ENCODE measurements around the gene CGN. TPM values are rescaled to one million over a fixed set of nuclear protein-coding genes. Genes with fewer than 3 reads are reported as not detected.

The CGN gene
- total and polyA plus RNA-seq, 2 of the 13 experiments (the other 11 are each of a cell fraction or from before 2014, with no cell fraction given): 0.75 to 0.81 TPM

GRCh38 chr1:151465026-151465425, 46.2 kb upstream of the CGN start (continued):
- TF ChIP-seq FOXO4 (CRISPR knock-in tag; conservative IDR thresholded peaks at IDR 0.05): no peak
- TF ChIP-seq YEATS4 (CRISPR knock-in tag; IDR thresholded peaks at IDR 0.05; ENCODE audit: borderline replicate concordance): no peak
- no peak for TF ChIP-seq ZNF605 (CRISPR knock-in tag; IDR thresholded peaks at IDR 0.05)
- TF ChIP-seq KMT2B (CRISPR knock-in tag; IDR thresholded peaks at IDR 0.05): no peak
- no peak for TF ChIP-seq CCDC6 (CRISPR knock-in tag; IDR thresholded peaks at IDR 0.05)

GRCh38 chr1:151472856-151473731, 38.1 kb upstream of the CGN start:
- in situ Hi-C loops (cut with HindIII; ENCODE audit: extremely low pct_ligation_motif_present, low pct_unique_long_range_greater_than_20kb) (no loop called here), intact Hi-C loops (cut with micrococcal nuclease; ENCODE audit: unreplicated experiment) (loop anchor here (1.0 kb wide), 1 partner anchor 14 kb away; the partner anchor contains the start of gene POGZ)
- H3K27me3 ChIP-seq (ENCODE audit: control insufficient read depth in 1 of 2, insufficient read depth in 2 of 2, low read length in 2 of 2): no peaks in the 10 kb centered on the region; a peak in 1 of 5 replicates
- FAIRE-seq (no peak), DNase-seq (ENCODE audit: low spot score) (no peak), ATAC-seq (peak; percentile 59; the same call in 2 of the 3 replicates)
- H3K4me3 ChIP-seq (replicated peaks in 1 of 3; ENCODE audit: insufficient read depth in 1 of 3, low read depth in 2 of 3, low read length in 3 of 3): peak overlapping the region; percentile 51 to 56 (median 52); a peak in 5 of 6 replicates
- CTCF ChIA-PET (ENCODE audit: low intra/inter-chr PET ratio, low total read pairs): no interaction called here
- peak overlapping the region; percentile 60 for H3K4me2 ChIP-seq (ENCODE audit: low read depth, low read length)
- no peaks in the 10 kb centered on the region for H4K20me1 ChIP-seq (ENCODE audit: insufficient read depth, low read length)
- H2AFZ ChIP-seq (ENCODE audit: low read length): peak overlapping the region; percentile 15
- no peaks in the 10 kb centered on the region for H3K9me3 ChIP-seq (ENCODE audit: low read length)
- POLR2A ChIA-PET: interaction anchor here (0.6 to 5.0 kb wide), 2 partner anchors 10 to 14 kb away, joined by 3 to 19 read pairs; partner anchors contain the start of gene POGZ
- peaks cover 11% of the 10 kb centered on the region; the same call in 1 of the 2 replicates for H3K4me1 ChIP-seq (ENCODE audit: insufficient read depth, low read length)
- H3K36me3 ChIP-seq (replicated peaks in 1 of 2; ENCODE audit: control insufficient read depth in 1 of 2, insufficient read depth in 2 of 2, low read length in 2 of 2): no peaks in the 10 kb centered on the region
- H3K9ac ChIP-seq (ENCODE audit: insufficient read depth, low read depth, low read length): peak overlapping the region; percentile 30; the same call in 1 of the 2 replicates
- H3K79me2 ChIP-seq (ENCODE audit: insufficient read depth, low read length): no peaks in the 10 kb centered on the region
- no peak overlapping the region for H3K27ac ChIP-seq (ENCODE audit: extremely low read length, insufficient read depth, low read length)
- no TSS peak for BruUV-seq (replicated peaks)
- 48% methylated on average over 36 of the region's 36 CpGs for WGBS (ENCODE audit: low lambda C conversion rate)
- TF ChIP-seq GLI4 (CRISPR knock-in tag; IDR thresholded peaks at IDR 0.05; ENCODE audit: borderline replicate concordance): no peak
- TF ChIP-seq ZNF589 (CRISPR knock-in tag; conservative IDR thresholded peaks at IDR 0.05): no peak
- TF ChIP-seq ZNF275 (CRISPR knock-in tag; IDR thresholded peaks at IDR 0.05; ENCODE audit: borderline replicate concordance): no peak
- TF ChIP-seq ZNF556 (CRISPR knock-in tag; IDR thresholded peaks at IDR 0.05; ENCODE audit: borderline replicate concordance): no peak
- 0 out of 2 replicates have a peak, but pooled peaks have one; percentile 24 for TF ChIP-seq HOXA3 (CRISPR knock-in tag; IDR thresholded peaks at IDR 0.05)
- no peak for TF ChIP-seq ZMAT3 (CRISPR knock-in tag; conservative IDR thresholded peaks at IDR 0.05)
- TF ChIP-seq KDM6A (CRISPR knock-in tag; IDR thresholded peaks at IDR 0.05; ENCODE audit: low read depth): no peak
- no peak for TF ChIP-seq HHEX (CRISPR knock-in tag; IDR thresholded peaks at IDR 0.05)
- 0 out of 2 replicates have a peak, but pooled peaks have one; percentile 26 for TF ChIP-seq ZBTB21 (CRISPR knock-in tag; IDR thresholded peaks at IDR 0.05)
- TF ChIP-seq KDM2A (CRISPR knock-in tag; IDR thresholded peaks at IDR 0.05; ENCODE audit: borderline replicate concordance, low read depth): no peak
- TF ChIP-seq TFDP1 (CRISPR knock-in tag; IDR thresholded peaks at IDR 0.05; ENCODE audit: borderline replicate concordance): no peak; the same call in 1 of the 2 replicates
- peak; percentile 26 for TF ChIP-seq HNRNPK (IDR thresholded peaks at IDR 0.05; ENCODE audit: low read depth, low read length, poor library complexity, severe bottlenecking)
- TF ChIP-seq YEATS2 (CRISPR knock-in tag; IDR thresholded peaks at IDR 0.05; ENCODE audit: borderline replicate concordance): peak; percentile 34; the same call in 1 of the 2 replicates
- peak; percentile 17; the same call in 1 of the 2 replicates for TF ChIP-seq MAX (IDR thresholded peaks at IDR 0.05)
